Measurements from ENCODE around the gene STARD10.

Gene STARD10

DNA sequence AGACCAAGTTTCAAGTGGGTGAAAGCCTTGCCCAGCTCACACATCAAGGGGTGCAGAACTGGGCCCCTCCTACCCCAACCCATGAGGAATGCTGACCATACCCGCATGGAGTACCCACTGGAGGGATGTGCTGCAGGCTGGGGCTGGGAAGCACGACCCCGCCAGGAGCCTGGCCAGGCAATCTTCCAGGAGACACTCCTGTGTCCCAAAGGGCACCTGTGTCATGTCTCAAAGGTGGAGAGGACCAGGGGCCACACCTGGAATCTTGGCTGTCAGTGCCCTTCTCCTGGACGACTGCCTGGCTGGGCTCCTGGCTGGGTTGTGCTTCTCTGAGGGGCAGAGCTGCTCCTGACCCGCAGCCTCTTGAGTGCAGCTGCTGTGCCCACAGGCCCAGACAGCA, 48.3 kb downstream of the STARD10 start:
- DNase-seq (ENCODE audit: low read depth): no peak

DNA sequence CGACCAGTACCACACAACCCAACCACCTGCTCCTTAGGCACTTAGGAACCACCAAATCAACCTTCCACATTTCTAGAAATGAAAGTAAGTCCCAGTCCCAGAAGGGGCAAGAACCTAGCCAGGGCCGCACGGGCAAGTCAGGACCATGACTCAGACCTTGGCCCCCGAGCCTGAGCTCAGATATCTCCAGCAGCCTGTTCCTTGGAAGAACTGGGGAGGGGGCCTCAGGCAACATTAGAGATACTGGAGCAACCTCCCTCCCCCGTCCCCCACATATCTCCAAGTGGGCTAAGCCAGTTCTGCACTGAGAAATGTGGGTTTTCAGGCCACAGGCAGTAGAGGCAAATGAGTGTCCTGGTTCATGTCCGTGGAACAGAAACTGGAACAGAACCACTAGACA, 49.4 kb downstream of the STARD10 start:
- no peak for DNase-seq (ENCODE audit: low read depth)

DNA sequence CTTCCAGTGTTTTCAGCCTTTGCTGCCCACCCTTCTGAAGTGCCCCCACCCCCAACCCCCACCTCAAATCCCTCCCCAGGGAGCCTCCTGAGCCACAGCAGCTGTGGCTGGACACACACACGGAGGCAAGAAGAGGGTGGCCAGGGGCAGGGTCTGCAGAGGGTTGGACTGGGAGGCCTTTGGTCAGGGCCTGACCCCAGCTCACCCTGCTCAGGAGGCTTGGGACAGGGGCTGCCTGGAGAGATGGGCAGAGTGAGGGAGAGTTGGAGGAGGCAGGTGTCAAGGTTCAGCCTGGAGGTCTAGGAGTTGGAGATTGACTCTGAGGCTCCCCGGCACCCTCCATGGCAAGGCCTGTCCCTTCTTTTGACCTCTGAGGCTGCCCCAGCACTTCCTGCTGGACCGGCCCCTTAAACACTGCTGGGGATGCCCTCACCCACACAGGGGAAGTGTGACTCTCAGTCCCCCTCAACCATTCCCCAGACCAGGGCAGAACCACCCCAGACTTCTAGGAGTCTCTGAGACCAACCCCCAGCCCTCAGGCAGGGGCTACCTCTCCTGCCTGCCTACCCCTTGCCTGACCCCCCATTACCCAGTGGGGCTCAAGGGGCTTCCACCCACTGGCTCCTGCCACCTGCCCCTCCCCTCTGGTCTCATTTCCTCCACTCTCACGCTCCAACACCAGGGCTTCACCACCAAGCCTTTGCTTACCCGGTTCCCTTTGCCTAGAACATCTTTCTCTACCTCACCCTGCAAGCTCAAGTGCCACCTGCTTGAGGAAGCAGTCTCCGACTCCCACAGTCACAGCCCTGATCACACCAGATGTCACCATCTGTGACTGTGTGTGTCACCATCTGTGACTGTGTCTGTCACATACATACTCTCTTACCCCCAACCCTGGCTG, 50.3 kb downstream of the STARD10 start:
- no peak for DNase-seq (ENCODE audit: low read depth)

- DNase-seq (ENCODE audit: low read depth): no peak
Observed at GRCh38 chr11:72742513-72743320, 51.1 kb downstream of the STARD10 start.

DNA sequence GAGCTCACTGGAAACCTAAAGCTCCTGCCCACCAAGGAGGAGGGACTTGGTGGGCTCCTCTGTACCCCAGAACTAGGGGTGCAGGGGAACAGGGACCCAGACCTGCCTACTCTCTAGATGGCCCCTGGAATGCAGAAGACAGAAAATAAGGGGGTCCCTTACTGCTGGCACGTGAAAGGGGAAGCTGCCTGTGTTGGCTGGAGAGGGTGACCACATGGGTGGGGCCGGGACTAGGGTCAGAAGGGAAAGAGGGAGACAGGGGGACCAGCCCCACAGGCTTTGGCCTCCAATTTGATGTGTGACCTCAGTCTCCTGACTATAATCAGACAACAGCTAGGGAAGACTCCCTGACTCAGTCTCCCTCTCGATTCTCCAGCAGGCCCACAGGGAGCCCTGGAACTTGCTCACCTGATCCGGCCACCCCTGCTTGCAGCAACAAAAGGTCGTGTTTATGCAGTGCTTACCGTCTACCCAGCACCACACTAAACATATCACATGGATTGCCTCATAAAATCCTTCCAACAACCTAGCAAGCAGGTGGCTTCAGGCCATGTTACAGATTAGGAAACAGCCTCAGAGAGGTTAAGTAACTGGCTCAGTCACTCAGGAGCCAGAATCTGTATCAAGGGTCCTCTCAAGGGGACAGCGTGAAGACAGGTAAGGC, 51.9 kb downstream of the STARD10 start:
- DNase-seq (ENCODE audit: low read depth): no peak

GRCh38 chr11:72741429-72741833, 52.4 kb downstream of the STARD10 start:
- no peak for DNase-seq (ENCODE audit: low read depth)

GRCh38 chr11:72740562-72741428, 53.1 kb downstream of the STARD10 start:
- DNase-seq (ENCODE audit: low read depth): no peak

DNA sequence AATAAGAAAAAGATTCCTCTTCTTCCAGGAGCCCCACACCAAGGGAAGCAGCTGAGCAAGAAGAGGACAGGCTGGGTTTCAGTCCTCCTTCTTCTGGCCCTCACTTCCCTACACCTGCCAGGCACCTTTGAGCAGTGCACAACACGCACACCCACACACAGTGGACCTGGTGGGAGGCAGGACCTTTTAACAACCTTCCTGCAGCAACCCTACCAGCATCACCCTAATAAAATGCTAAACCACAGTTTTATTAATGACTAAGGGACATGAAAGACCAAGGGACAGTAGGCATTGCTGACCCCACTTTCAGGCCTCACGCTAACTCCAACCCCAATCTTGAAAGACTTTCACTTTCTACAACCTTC, 53.8 kb downstream of the STARD10 start:
- no peak for DNase-seq (ENCODE audit: low read depth)

DNA sequence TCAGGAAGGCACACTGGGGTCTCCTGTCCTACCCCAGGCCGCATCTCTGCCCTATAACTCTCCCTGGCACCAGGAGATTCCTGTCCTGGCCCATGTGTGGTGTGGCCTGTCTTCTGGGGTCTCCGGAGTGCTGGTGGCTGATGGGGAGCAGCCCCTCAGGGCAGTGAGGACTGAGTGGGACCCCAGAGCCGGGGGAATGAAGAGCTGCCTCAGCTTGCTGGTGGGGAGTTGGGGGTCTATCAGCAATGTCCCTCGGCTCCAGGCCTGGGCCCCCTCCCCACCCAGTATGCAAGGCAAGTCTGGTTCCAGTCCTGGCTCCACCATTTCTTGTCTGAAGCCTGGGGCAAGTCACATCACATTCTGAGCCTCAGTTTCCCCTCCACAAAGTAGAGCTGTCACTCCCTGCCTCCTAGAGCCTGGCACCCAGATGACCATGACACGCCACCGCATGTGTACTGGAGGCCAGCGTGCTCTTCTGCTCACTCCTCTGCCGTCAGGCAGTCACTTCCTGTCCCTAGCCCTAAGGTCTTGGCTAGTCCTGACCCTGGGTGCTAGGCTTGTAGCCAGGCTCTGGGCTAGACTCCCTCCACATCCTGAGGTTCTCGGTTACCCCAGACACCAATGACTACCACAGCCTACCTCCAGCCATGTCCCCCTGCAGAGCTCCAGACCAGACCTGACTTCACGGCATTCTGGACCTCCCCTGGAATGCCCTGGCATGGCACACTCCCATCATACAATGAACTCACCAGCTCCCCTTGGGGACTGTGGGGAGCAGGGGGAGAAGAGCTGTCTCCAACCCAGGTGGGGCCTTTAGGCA, 54.4 kb downstream of the STARD10 start:
- no peak for DNase-seq (ENCODE audit: low read depth)

GRCh38 chr11:72738199-72739141, 55.4 kb downstream of the STARD10 start:
- DNase-seq (ENCODE audit: low read depth): no peak

DNA sequence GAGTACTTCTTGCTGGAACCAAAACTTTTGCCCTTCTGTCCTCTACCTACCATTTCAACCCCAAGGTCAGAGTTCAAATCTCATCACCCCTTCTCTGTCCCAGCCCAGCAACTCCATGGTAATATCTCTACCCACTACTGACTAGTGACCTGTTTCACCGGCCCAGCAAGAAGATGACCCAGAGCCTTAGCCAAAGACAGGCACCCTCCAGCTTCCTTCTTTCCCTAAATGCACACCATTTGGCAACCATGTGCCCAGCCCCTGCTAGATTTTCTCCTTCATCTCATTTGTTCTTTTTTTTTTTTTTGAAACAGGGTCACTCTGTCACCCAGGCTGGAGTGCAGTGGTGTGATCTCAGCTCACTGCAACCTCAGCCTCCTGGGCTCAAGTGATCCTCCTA, 56.5 kb downstream of the STARD10 start:
- DNase-seq (ENCODE audit: low read depth): no peak

DNA sequence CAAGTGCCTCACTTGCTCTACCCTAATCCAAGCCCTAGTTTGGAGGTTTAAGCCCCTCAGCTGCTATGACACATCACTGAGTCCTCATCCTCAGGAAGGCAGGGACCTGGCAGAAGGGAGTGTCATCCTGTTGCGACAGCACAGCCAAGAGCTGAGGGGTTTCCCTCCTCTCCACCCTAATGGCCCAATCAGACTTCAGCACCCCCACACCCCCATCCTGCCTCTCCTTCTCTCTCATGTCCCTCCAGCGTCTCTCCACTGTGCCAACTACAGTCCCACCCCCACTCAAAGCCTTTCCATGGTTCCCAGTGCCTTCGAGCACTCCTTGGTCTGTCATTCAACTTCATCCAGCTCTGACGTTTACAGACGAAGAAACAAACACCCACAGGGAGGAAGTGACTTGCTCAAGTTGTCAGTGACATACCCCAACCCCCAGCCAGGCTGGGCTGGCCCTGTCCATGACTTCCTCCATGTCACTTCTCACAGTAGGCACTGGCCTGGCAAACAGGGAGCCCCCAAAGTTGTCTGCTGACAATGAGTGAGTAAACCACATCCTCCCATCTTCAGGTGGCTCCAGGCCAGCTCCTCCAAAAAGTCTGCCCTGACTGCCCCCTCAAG, 57.3 kb downstream of the STARD10 start:
- DNase-seq (ENCODE audit: low read depth): peak; percentile 39

DNA sequence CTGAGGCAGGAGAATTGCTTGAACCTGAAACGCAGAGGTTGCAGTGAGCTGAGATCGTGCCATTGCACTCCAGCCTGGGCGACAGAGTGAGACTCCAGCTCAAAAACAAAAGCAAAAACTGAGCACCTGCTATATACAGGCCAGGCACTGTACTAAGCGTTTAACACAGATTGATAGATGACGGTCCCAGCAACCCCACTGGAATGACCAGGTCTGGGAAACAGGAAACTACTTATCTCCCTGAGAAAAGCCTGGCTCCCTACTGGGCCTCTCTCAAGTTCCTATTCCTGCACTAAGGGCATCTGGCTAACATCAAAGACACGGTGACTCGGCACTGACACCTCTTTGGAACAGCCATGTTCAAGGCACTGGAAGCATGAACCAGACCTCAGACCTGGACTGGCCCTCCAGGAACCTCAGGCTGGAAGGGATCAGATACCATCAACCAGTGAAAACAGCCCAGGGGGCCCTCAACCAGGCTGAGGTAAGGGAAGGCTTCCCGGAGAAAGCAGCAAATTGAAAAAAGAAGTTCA, 58.3 kb downstream of the STARD10 start:
- no peak for DNase-seq (ENCODE audit: low read depth)

GRCh38 chr11:72732329-72732728, 61.5 kb downstream of the STARD10 start:
- DNase-seq (ENCODE audit: low read depth): no peak

DNA sequence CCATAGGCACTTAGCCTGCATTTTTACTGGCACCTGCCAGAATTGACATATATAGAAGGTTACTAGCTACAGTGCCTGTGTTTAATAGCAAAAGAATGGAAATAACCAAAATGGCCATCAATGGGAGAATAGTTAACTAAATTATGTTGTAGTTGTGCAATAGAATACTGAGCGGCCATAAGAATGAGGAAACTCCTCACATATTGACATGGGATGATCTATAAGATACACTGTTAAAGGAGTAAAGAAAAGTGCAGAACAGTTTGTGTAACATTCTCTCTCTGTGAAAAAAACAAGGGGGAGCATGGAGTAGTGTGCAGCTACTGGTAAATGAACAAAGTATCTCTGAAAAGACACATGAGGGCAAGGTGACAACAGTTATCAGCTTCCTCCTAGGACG, 63.1 kb downstream of the STARD10 start:
- no peak for DNase-seq (ENCODE audit: low read depth)

GRCh38 chr11:72730243-72730642, 63.6 kb downstream of the STARD10 start:
- no peak for DNase-seq (ENCODE audit: low read depth)

DNA sequence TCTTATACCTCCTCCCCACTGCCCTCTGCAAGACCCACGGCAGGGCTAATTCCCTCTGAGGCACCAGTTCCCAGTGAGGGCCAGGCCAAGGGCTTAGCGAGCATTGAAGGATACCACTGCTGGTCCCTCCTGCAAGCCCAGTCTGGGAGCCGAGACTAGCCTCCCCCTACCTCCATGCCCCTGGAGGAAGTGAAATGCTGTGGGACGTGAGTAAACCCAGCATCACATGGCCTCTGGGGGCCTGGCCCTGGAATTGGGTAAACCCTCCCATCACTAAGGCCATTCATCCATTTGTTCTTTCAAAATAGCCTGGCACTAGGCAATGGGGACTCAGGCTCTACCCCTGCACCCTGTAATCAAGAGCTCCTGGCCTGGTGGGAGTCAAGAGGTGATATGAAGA, 66.3 kb downstream of the STARD10 start:
- no peak for DNase-seq (ENCODE audit: low read depth)

DNA sequence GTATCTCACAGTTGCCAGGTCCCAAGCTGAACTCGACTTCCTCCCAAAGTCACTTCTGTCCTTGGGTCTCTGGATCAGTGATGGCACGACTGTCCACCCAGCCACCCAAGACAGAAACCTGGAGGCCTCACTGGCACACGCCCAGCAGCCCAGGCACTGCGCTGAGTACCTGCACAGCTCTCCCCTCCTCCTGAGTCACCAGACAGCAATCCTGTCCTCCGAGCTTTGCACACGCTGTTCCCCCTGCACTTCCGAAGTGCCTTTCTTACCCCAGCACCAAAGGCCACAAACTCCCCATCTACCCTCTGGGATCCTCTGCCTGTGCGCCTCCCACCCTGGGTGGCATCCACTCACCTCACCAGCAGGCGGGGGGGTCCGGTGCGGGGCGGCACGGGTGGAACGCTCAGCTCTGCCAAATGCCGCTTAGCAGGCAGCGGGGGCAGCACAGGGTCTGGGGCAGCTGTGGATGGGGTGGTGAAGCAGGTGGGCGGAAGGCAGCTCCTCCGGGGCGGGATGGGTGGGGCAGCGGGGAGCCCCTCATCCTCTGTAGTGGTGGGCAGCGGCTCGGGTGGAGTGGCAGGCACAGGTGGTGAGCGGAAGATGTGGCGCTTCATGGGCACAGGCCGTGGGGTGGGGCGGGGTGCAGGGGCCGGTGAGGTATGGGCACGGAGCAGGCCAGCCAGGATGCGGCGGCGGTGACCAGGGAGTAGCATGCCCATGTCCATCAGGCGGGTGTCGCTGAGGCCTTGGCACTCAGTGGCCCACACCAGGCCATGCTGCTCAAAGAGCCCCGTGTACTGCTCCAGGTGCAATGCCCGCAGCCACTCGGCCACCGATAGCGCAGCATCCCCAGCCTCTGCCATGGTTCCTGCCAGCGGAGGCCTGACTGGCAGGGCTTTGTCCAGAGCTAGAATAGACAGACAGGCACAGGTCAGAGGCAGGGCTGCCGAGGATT, 67.3 kb downstream of the STARD10 start:
- DNase-seq (ENCODE audit: low read depth): no peak

All from activated T-cell treated with anti-CD3 and anti-CD28 coated beads for 24 hours (primary cell).